NCI-H748 (cell line): ENCODE data around the gene RALGPS1.
A peak's percentile ranks its signal among the peaks of the same experiment; 100 is the strongest.

Experiments used
- DNase-seq: peaks from one replicate; lab custom pipeline; 2025; ENCODE audit not compliant: unreplicated experiment; lab: John Stamatoyannopoulos, UW

RALGPS1 gene

DNA sequence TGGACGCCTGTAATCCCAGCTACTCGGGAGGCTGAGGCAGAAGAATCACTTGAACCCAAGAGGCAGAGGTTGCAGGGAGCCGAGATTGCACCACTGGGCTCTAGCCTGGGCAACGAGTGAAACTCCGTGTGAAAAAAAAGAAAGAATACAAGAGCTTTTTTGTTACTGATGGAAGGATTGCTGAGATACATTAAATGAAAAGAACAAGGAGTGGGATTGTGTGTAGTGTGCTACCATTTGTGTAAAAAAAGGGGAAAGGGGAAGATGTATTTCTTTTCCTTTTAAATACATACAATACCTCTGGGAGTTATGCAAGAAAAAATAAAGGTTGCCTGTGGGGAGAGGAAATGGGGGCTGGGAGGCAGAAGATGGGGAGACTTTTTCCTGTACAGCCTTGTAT lies 335.3 kb downstream of the RALGPS1 start:
- DNase-seq = no peak

- no peak for DNase-seq
Measured at GRCh38 chr9:127250896-127251391, 336.4 kb downstream of the RALGPS1 start.

DNA sequence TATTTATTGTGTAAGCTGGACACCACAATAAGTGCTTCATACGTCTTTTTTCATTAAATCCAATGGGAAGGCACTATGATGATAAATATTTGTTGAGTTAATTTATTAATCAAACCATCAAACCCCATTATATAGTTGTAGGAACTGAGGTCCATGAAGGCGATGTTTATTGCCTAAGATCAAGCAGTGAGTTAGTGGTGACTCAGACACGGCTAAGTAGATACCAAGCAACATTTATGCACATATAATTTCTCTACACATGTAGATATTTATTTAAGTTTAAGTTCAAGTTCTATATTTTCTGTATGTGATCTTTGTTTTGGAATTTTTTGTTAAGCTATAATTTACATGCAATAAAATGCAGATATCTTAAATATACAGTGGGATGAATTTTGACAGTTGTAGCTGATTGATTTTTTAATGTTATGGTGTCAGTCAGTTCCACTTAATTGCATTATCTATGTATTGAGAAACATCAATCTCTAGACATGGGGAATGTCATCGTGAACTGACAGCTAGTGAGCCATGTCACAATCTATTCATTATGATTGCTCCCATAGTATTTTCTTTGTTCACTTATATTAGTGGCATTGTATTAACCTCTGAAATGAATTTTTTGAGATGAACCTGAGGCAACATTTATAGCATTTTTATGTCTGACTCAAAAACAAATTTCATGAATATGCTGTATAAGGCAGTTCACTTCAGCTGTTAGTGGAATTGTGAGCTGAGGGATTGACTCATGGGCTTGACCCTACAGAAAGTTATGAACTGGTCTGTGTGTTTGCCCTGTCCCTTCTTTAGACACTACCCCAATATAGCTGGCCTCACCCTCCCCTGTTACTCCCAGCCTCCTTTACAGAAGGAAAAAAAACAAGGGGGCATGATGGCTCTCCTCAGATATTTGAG lies 338.1 kb downstream of the RALGPS1 start:
- no peak for DNase-seq

DNA sequence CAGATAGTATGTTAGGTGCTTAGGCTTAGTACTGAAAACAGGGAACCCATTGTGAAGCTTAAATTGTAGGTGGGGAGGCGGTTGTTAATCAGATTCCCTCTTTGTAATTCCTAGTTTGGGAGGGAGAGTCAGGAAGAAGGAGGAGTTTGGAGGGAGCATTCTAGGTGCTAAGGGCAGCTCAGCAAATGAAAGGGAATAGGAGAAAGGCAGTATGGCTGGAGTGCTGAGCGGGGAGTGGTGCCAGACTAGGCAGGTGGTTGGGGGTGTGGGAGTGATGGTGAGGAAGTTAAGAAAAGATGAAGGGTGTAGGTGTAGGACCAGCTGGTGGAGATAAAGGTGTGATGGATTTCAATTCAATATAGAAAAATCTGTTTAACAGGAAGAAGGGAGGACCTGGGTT lies 338.9 kb downstream of the RALGPS1 start:
- no peak for DNase-seq

GRCh38 chr9:127255692-127256091 lies 341.1 kb downstream of the RALGPS1 start:
- DNase-seq = no peak

- no peak for DNase-seq
Measured at GRCh38 chr9:127256324-127256723, 341.7 kb downstream of the RALGPS1 start.

GRCh38 chr9:127258606-127259471 lies 344.3 kb downstream of the RALGPS1 start:
- DNase-seq = no peak

DNA sequence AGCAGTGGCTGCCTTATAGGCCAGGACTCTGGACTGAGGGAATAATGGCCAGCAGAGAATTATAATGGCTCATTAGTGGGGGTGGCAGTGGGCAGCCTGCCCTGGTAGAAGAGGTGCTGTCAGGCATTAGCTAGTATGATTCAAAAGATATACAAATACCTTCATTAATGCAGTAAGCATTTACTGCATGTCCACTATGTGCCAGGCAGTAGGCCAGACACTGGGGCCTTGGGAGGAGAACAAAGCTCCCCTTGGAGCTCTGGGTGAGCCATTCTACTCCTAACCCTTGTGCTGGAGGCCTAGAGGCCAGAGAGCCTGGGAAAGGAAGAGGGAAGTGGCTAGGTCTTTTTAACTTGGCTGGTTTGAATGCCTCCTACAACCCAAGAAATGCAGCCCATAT lies 348.0 kb downstream of the RALGPS1 start:
- DNase-seq = no peak

GRCh38 chr9:127263237-127263636 lies 348.7 kb downstream of the RALGPS1 start:
- no peak for DNase-seq

DNA sequence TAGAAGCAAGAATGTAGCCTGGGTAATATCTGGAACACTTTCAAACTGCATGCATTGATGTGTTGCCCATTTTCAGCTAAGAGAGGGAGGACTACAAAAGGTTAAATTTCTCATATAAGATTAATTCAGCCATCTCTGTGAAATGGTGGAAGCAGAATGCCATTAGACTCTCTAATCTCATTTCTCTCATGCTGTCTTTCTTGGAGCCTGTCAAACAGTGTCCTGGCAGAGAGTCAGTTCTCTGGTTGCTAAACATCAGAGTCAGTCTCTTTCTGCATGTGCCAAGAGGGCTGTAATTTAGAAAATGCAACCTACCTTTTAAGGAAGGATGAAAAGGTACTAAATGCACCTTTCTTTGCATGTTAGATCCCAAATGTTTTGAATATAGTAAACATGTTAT lies 349.1 kb downstream of the RALGPS1 start:
- DNase-seq = no peak

- DNase-seq = peak; percentile 13
Measured at GRCh38 chr9:127264462-127265219, 350.1 kb downstream of the RALGPS1 start, which contains the start of gene GARNL3. Gene GARNL3, plus strand, starts transcription at chr9:127264774. Its CDS starts 104 bp downstream, at chr9:127264878.

- no peak for DNase-seq
Measured at GRCh38 chr9:127267793-127268525, 353.4 kb downstream of the RALGPS1 start.

- DNase-seq = no peak
Measured at GRCh38 chr9:127269449-127269848, 354.9 kb downstream of the RALGPS1 start.
